ENCODE data around the gene SVOP.
"Not testable (repeated sequence)": the region's sequence is repeated elsewhere in the genome, so short reads cannot be mapped to it uniquely, and the experiment has no call there.

Gene SVOP

DNA sequence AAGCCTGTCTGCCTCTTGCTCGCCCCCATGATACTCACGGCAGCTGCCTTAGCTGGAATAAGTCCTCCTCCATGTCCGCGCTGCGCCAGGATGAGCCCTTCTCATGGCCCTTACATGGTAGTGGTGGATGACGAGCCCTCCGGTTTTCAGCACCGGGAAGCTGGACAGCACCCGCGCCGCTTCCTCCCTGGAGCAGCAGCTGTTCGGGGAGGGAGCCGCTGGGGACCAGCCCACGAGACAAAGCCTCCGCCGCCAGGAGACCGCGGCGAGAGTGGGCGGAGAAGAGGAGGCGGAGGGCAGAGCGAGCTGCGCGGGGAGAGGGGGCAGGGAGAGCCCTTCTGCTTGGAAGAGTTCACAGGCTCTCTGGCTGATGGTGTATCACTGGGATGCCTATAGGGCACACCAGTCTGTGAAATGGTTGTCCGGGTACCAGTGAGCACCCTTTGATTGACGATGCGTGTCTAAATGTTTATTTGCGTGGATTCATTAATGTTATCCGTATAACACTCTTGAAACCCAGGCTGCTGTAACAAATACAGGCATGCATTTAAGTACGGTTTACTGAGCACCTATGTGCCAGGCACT is at the start of gene SVOP:
SVOP (minus strand) TSS at position 273 of the 585 bp plus-strand sequence; CDS start at position 73, 200 bp downstream.
- peak; percentile 18 for DNase-seq (ENCODE audit: low read depth)

- DNase-seq (ENCODE audit: low read depth), result no peak
Observed at GRCh38 chr12:109069307-109070271, 48.7 kb upstream of the SVOP start.

GRCh38 chr12:109065853-109066193 is 45.0 kb upstream of the SVOP start:
- DNase-seq (ENCODE audit: low read depth), result no peak

DNA sequence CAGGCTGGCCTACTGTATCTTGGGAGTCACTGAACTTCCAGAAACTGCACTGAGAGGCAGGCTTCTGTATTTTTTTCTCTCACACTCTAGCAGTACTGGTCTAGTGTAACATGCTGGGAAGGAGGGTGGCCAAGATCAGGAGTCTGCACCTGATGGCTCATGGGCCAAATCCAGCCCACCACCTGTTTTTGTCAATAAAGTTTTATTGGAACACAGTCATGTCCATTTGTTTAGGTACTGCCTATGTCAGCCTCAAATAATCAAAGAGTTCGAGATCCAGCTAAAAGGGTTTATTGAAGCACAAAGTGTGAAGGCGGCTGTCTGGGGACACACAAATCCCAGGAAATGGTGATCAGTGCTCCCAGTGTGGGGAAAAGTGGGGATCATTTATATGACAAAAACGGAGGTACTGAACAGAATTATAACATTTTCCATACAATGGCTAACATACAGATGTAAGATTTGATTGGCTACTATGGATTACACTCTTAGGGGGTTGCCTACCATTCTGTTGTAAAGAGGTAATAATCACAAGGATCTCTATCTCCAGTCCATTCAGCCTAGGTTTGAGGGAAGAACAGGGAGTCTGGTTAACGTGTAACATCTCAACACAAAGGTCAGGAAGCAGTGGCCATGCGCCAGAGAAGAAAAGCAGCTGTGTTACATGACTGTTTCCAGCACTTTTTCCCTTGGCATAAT is 44.4 kb upstream of the SVOP start:
- DNase-seq (ENCODE audit: low read depth), result no peak

- DNase-seq (ENCODE audit: low read depth), result no peak
Observed at GRCh38 chr12:109064143-109064542, 43.3 kb upstream of the SVOP start.

DNA sequence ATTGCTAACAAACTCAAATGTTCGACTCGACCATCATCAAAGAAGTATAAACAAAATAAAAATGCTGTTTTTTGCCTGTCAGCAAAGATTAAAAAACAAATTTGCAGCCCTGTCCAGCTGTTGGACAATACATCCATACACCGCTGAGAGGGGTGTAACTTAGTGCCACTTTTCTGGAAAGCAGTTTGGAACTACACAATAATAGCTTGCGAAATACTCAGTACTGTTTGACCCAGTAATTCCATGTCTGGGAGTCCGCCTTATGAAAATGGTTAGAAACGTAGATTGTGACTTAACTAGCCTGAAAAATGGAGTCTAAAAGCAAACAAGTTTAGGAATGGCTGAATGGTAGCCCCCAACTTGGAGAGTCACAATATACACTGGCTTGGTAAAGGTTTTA is 37.9 kb upstream of the SVOP start:
- no peak for DNase-seq (ENCODE audit: low read depth)

- no peak for DNase-seq (ENCODE audit: low read depth)
Observed at GRCh38 chr12:109057376-109057775, 36.5 kb upstream of the SVOP start.

GRCh38 chr12:109056891-109057290 is 36.0 kb upstream of the SVOP start:
- no peak for DNase-seq (ENCODE audit: low read depth)

DNA sequence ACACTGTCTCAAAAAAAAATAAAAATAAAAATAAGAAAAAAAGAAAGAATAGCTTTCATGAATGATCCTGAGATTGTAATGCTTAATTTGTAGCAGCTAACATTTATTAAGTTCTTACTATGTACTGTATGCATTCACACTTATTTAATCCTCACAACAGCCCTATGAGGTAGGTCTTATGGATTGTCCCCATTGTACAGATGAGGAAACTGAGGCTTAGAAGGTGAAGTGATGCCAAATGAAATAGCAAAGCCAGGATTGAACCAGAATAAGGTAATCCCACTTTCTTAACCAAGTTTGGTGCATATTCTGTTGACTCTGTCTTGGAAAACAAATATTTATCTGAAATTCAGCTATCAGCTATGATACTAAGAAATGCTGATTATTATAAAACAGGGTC is 33.7 kb upstream of the SVOP start:
- DNase-seq (ENCODE audit: low read depth), result no peak

GRCh38 chr12:109054124-109054513 is 33.3 kb upstream of the SVOP start:
- DNase-seq (ENCODE audit: low read depth), result not testable (repeated sequence)

- no peak for DNase-seq (ENCODE audit: low read depth)
Observed at GRCh38 chr12:109053382-109054123, 32.7 kb upstream of the SVOP start.

GRCh38 chr12:109052414-109053323 is 31.8 kb upstream of the SVOP start, which contains the start of gene USP30:
USP30 (plus strand) TSS chr12:109052576; CDS start chr12:109052679, 103 bp downstream.
- peak; percentile 57 for DNase-seq (ENCODE audit: low read depth)

DNA sequence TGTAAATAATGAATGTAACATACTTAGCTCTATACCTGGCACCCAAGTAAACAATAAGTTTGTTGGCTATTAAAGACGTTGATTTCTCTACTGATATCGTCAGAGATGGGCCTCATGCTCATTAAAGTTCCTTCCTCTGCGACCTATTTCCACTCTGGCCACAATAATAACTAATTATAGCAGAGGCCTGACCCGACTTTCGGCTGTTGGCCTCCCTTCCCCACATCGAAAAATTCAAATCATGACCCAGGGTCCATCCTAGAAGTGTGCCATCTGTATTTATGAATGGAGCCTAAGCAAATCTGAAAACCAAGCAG is 31.2 kb upstream of the SVOP start:
- DNase-seq (ENCODE audit: low read depth), result no peak

DNA sequence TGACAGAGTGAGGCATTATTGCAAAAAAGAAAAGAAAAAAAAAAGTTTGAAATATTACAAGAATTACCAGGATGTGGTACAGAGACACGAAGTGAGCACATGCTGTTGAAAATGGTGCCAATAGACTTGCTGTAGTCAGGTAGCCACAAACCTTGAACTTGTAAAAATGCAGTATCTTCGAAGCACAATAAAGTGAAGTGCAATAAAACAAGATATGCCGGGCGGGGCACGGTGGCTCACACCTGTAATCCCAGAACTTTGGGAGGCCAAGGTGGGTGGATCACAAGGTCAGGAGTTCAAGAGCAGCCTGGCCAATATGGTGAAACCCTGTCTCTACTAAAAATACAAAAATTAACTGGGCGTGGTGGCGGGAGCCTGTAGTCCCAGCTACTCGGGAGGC is 28.9 kb upstream of the SVOP start:
- not testable (repeated sequence) for DNase-seq (ENCODE audit: low read depth)

DNA sequence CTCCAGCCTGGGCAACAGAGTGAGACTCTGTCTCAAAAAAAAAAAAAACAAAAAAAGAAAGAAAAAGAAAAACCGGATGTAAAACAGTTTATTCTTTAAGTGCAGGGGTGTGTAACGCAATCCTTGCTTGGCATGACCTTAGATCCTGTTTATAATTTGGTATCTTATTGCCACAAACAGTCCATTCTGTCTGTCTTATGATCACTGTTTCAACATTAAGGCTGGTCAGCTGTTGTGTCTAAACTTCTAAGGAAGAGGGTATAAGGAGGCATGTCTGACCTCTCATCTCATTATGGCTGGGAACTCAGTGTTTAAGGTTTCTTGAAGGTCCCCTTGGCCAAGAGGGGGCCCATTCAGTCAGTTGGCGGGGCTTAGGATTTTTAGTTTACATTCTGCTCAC is 27.8 kb upstream of the SVOP start:
- not testable (repeated sequence) for DNase-seq (ENCODE audit: low read depth)

DNA sequence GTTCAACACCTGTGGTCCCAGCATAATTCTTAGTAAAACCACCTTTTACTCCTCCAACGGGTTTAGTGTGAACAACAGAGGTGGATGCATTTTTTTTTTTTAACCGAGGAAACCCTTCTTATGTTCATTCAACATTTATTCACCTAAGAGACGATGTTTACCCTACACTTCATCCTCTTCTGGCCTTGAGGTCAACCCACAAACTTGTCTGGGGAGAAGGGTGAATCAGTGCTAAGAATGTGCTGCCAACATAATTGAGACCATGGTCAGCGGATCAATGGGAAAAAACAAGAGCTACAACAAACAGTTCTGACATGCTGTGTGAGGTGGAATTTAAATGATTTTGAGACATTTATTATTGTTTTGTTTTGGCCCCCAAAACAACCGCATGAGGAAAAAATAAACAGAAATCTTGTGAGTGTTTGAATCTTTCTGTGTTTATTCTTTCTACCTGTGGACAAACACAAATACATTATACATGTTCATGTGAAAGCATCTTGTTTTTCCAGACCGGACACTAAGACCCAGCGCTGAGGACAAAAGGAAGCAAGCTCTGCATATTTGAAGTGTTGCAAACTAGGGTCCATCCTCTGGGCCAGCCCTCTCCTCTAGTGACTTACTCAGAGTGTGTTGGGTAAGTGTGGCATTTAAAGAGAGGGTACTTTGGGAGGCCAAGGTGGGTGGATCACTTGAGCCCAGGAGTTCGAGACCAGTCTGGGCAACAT is 26.4 kb upstream of the SVOP start:
- DNase-seq (ENCODE audit: low read depth), result no peak

- no peak for DNase-seq (ENCODE audit: low read depth)
Observed at GRCh38 chr12:109044241-109044640, 23.4 kb upstream of the SVOP start.

DNA sequence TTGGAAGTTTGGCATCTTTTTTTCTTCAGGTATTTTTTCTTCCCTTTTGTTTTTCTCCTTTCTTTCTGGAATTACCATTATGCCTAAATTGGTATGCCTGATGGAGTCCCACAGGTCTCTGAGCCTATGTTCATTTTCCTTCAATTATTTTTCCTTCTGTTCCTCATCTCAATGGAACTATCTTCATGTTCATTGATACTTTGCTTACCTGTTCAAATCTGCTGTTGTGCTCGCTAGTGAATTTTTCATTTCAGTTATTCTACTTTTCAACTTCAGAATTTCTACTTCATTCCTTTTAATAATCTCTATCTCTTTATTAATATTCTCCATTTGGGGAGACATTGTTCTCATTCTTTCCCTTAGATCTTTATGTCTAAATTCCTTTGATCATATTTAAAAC is 16.1 kb upstream of the SVOP start:
- no peak for DNase-seq (ENCODE audit: low read depth)

DNA sequence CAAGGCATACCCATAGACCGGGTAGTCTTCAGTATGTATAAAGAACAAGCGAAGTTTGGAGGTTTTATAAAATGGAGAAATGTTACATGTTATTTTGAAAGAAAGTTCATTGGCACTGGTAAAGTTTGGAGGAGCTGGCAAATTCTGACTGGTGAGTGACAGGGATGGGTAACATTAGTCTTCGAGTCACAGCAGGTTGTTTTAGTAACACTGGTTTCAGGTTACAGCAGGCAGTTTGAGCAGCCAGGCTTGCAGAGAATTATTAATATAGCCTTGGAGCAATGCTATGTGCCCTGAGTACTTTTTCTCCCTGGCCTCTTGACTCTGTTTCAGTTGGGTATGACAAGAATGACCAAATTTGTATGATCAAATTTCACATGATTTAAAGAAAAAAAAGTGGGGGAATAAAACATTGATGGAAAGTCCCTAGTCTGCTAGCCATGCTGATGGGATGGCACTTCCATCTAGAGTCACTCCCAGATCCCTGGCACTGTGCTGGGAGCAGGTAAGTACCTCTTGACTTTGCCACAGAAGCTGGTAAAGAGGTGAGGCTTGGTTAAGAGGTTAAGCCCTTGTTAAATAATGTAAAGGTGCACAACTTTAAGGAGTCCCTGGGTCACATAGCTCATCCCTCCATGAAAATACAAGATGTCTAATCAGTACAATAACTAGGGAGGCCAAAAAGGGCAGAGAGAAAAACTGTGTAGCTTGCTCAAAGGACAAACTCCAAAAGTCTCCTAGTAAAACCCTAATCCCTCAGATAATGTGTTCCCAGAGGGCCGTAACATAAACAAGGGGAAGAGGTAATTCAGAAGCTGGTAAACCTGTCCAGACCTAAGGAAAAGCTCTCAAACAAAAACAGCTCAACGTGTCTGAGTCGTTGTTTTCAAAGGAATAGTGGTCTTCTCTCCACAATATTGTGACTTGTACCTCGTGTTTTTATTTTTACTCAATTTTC is 12.7 kb upstream of the SVOP start:
- no peak for DNase-seq (ENCODE audit: low read depth)
